Esophagus muscularis mucosa (tissue), 4 donors: ENCODE results near the gene MYMX.
A peak's percentile ranks its signal among the peaks of the same experiment; 100 is the strongest.

Source experiments
- EP300 ChIP-seq: sonication (generic); formaldehyde crosslinking; IDR thresholded peaks from one replicate; pipeline ENCODE4 v1.6.1; 2017; ENCODE audit warnings: antibody characterized with exemption
- POLR2A ChIP-seq: fragments of 450-650 bp; IDR thresholded peaks from one replicate; pipeline ENCODE4 v1.6.1; 2017; ENCODE audit warnings: antibody characterized with exemption, moderate library complexity, mild to moderate bottlenecking, low read depth
- POLR2AphosphoS5 ChIP-seq, 2 donors: sonication (generic); formaldehyde crosslinking; IDR thresholded peaks; one replicate each; pipeline ENCODE4 v1.6.1; 2017; ENCODE audit warnings: antibody characterized with exemption in 2 of 2
- TF ChIP-seq, protein P1 (sequence below), 3 experiments: fragments of 200-600 bp in 2 of 3; fragments of 450-650 bp in 1 of 3; sonication (generic) in 2 of 3; IDR thresholded peaks; one replicate each; pipeline ENCODE4 v1.5.1; 2017 to 2019; ENCODE audit warnings: antibody characterized with exemption in 3 of 3, mild to moderate bottlenecking in 2 of 3, moderate library complexity in 1 of 3

- TF ChIP-seq, protein P1, sequence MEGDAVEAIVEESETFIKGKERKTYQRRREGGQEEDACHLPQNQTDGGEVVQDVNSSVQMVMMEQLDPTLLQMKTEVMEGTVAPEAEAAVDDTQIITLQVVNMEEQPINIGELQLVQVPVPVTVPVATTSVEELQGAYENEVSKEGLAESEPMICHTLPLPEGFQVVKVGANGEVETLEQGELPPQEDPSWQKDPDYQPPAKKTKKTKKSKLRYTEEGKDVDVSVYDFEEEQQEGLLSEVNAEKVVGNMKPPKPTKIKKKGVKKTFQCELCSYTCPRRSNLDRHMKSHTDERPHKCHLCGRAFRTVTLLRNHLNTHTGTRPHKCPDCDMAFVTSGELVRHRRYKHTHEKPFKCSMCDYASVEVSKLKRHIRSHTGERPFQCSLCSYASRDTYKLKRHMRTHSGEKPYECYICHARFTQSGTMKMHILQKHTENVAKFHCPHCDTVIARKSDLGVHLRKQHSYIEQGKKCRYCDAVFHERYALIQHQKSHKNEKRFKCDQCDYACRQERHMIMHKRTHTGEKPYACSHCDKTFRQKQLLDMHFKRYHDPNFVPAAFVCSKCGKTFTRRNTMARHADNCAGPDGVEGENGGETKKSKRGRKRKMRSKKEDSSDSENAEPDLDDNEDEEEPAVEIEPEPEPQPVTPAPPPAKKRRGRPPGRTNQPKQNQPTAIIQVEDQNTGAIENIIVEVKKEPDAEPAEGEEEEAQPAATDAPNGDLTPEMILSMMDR (IDR thresholded peaks at IDR 0.05) = peak in 1 of 3 experiments; percentile 12
- TF ChIP-seq POLR2AphosphoS5 (IDR thresholded peaks at IDR 0.05) (peak; percentile 72 to 88), POLR2A (no peak), EP300 (no peak)
Observed at GRCh38 chr6:44223319-44224028, 6.7 kb downstream of the MYMX start, which contains the start of gene SLC29A1.
